ENCODE data around the gene ABITRAM.
"Not testable (repeated sequence)": the region's sequence is repeated elsewhere in the genome, so short reads cannot be mapped to it uniquely, and the experiment has no call there.

ABITRAM gene

GRCh38 chr9:108934323-108934893 is at the start of gene ABITRAM:
Gene ABITRAM (plus strand): TSS chr9:108934400. CDS start chr9:108934487, 87 bp downstream.
- TF ChIP-seq CTCF (IDR thresholded peaks at IDR 0.05; ENCODE audit: control insufficient read depth, extremely low read depth, insufficient read depth) = no peak

DNA sequence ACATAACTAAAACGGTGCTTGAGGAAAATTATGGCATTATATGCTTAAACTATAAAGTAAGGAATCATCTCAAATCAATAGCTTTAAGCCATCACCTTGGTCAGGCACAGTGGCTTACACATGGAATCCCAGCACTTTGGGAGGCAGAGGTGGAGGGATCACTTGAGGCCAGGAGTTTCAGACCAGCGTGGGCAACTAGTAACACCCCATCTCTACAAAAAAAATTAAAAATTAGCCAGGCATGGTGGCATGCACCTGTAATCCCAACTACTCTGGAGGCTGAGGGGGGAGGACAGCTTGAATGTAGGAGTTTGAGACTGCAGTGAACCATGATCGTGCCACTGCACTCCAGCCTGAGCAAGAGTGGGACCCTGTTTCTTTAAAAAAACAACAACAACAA is 49.5 kb upstream of the ABITRAM start:
- TF ChIP-seq CTCF (IDR thresholded peaks at IDR 0.05; ENCODE audit: control insufficient read depth, extremely low read depth, insufficient read depth) = no peak
- DNase-seq (ENCODE audit: low read depth) = no peak
- no peak overlapping the region for H3K4me3 ChIP-seq (ENCODE audit: low read depth, low read length)

More at GRCh38 chr9:108934323-108934893, at the start of gene ABITRAM:
- H3K4me3 ChIP-seq (ENCODE audit: low read depth, low read length) = peak within 1 kb of the TSS; percentile 96
- DNase-seq (ENCODE audit: low read depth) = peak; percentile 50

- H3K4me3 ChIP-seq (ENCODE audit: low read depth, low read length) = no peak overlapping the region
- no peak for DNase-seq (ENCODE audit: low read depth)
- no peak for TF ChIP-seq CTCF (IDR thresholded peaks at IDR 0.05; ENCODE audit: control insufficient read depth, extremely low read depth, insufficient read depth)
Observed at GRCh38 chr9:108885643-108886348, 48.4 kb upstream of the ABITRAM start.

DNA sequence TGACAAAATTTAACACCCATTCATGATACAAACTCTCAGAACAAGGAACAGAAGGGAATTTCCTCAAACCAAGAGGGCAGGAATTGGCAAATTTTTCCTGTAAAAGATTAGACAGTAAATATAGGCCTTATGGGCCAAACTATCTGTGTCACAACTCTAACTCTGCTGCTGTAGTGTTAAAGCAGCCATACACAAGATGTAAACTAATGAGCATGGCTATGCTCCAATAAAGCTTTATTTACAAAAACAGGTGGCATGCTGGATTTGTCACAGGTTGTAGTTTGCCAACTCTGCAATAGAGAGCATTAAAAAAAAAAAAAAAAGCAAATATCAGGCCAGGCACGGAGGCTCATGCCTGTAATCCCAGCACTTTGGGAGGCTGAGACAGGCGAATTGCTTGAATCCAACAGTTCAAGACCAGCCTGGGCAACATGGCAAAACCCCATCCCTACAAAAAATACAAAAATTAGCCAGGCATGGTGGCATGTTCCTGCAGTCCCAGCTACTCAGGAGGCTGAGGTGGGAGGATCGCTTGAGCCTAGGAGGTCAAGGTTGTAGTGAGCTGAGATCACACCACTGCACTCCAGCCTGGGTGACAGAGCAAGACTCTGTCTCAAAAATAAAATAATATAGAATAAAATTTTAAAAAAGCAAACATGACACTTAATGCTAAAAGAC is 47.5 kb upstream of the ABITRAM start:
- peak; percentile 78 for DNase-seq (ENCODE audit: low read depth)
- H3K4me3 ChIP-seq (ENCODE audit: low read depth, low read length) = not testable (repeated sequence)

- TF ChIP-seq CTCF (IDR thresholded peaks at IDR 0.05; ENCODE audit: control insufficient read depth, extremely low read depth, insufficient read depth) = peak; percentile 35; the same call in 1 of the 2 replicates
- no peak for DNase-seq (ENCODE audit: low read depth)
- no peak overlapping the region for H3K4me3 ChIP-seq (ENCODE audit: low read depth, low read length)
Observed at GRCh38 chr9:108889649-108890067, 44.5 kb upstream of the ABITRAM start.

- no peak for TF ChIP-seq CTCF (IDR thresholded peaks at IDR 0.05; ENCODE audit: control insufficient read depth, extremely low read depth, insufficient read depth)
- peak; percentile 89 for DNase-seq (ENCODE audit: low read depth)
- H3K4me3 ChIP-seq (ENCODE audit: low read depth, low read length) = no peak overlapping the region
Observed at GRCh38 chr9:108894225-108894997, 39.8 kb upstream of the ABITRAM start.
